Vagina (tissue), 2 donors: ENCODE data around the gene SDK2.

ENCODE experiments used
- POLR2AphosphoS5 ChIP-seq, 2 donors: sonication (generic); formaldehyde crosslinking; IDR thresholded peaks; one replicate each; pipeline ENCODE4 v1.9.0; 2017; ENCODE audit warnings: antibody characterized with exemption in 2 of 2, mild to moderate bottlenecking in 2 of 2, low read depth in 1 of 2; ENCODE audit not compliant: insufficient read depth in 1 of 2
- TF ChIP-seq, protein P1 (sequence below), 3 experiments: fragments of 450-650 bp in 2 of 3; fragments of 200-600 bp in 1 of 3; sonication (generic) in 1 of 3; IDR thresholded peaks; one replicate each; pipeline ENCODE4 v1.5.1; 2017 to 2019; ENCODE audit warnings: antibody characterized with exemption in 3 of 3, mild to moderate bottlenecking in 2 of 3, moderate library complexity in 2 of 3

- TF ChIP-seq, protein P1, sequence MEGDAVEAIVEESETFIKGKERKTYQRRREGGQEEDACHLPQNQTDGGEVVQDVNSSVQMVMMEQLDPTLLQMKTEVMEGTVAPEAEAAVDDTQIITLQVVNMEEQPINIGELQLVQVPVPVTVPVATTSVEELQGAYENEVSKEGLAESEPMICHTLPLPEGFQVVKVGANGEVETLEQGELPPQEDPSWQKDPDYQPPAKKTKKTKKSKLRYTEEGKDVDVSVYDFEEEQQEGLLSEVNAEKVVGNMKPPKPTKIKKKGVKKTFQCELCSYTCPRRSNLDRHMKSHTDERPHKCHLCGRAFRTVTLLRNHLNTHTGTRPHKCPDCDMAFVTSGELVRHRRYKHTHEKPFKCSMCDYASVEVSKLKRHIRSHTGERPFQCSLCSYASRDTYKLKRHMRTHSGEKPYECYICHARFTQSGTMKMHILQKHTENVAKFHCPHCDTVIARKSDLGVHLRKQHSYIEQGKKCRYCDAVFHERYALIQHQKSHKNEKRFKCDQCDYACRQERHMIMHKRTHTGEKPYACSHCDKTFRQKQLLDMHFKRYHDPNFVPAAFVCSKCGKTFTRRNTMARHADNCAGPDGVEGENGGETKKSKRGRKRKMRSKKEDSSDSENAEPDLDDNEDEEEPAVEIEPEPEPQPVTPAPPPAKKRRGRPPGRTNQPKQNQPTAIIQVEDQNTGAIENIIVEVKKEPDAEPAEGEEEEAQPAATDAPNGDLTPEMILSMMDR (IDR thresholded peaks at IDR 0.05): no peak
- no peak for TF ChIP-seq POLR2AphosphoS5 (IDR thresholded peaks at IDR 0.05; ENCODE audit: insufficient read depth in 1 of 2, low read depth in 1 of 2)
Observed at GRCh38 chr17:73424571-73424970, 219.7 kb downstream of the SDK2 start.
